ENCODE data around the gene LRRC14B.
"Not testable (repeated sequence)": the region's sequence is repeated elsewhere in the genome, so short reads cannot be mapped to it uniquely, and the experiment has no call there.

LRRC14B gene

GRCh38 chr5:243683-244367 is 52.5 kb downstream of the LRRC14B start:
- not testable (repeated sequence) for DNase-seq

GRCh38 chr5:245717-246116 is 54.4 kb downstream of the LRRC14B start:
- not testable (repeated sequence) for DNase-seq
